GM19240 (cell line): ENCODE results near the gene PAQR4.
"Not testable (repeated sequence)": the region's sequence is repeated elsewhere in the genome, so short reads cannot be mapped to it uniquely, and the experiment has no call there.

ENCODE experiments used
- DNase-seq: peaks from one replicate; pipeline ENCODE4 v3.0.0; 2011; ENCODE audit warnings: low spot score; ENCODE audit not compliant: insufficient read length

PAQR4 gene

DNA sequence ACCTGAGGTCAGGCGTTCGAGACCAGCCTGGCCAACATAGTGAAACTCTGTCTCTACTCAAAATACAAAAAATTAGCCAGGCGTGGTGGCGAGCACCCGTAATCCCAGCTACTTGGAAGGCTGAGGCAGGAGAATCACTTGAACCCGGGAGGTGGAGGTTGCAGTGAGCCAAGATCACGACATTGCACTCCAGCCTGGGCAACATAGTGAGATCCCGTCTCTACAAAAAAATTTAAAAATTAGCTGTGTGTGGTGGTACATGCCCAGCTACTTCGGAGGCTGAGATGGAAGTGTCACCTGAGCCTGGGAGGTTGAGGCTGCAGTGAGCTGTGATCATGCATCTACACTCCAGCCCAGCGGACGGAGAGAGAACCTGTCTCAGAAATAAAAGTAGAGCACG lies 25.4 kb upstream of the PAQR4 start:
- not testable (repeated sequence) for DNase-seq

DNA sequence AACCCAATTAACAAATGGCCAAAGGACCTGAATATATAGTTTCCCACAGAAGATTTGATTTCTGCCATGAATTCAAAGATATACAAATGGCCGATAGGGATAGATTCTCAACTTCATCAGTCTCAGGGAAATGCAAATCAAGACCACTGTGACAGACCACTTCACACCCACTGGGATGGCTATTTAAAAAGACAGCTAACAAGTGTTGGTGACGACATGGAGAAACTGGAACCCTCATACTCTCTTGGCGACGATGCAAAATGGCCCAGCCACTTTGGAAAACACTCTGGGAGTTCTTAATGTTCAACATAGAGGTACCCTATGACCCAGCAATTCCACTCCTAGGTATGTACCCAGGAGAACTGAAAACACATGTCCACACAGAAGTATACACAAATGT lies 22.5 kb upstream of the PAQR4 start:
- no peak for DNase-seq

DNA sequence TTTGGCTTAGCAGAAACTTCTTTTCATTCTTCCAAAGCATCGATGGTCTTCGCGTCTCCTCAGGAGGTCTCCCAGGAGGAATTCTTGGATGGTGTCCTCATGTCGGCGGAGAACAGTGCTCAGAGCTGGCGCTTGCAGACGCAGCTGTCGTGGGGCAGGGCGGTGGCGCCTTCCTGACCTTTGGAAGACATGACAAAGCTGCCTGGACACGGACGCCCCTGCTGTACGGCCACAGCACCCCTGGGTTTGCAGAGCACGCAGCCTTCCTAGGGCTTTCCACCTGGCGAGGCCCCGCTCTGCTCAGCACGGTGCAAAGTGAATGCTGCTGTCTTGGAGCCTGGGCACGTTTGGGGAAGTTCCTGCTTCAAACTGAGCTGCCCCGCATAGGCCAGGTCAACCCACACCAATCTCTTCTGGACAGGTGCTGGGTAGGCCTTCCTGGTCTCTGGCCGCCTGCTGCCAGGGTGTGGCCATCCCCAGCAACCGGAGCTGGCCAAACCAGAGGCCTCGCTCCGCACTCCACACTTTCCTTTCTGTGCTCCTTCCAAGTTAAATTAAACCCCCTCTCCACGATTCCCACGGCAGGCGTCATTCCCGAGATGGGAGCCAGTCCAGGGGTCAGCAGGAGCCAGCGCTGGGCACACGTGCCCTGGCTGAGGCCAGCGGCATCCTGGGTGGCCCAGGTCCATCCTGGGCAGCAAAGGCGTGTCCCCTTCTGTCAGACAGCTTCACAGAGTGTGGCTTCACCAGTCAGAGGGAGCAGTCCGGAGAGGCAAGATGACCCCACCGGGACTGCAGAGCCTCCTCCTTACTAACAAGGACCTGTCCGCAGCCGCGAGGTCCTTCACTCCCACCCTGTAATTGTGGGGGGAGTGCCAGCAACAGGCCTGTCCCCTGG lies 20.1 kb upstream of the PAQR4 start:
- no peak for DNase-seq

DNA sequence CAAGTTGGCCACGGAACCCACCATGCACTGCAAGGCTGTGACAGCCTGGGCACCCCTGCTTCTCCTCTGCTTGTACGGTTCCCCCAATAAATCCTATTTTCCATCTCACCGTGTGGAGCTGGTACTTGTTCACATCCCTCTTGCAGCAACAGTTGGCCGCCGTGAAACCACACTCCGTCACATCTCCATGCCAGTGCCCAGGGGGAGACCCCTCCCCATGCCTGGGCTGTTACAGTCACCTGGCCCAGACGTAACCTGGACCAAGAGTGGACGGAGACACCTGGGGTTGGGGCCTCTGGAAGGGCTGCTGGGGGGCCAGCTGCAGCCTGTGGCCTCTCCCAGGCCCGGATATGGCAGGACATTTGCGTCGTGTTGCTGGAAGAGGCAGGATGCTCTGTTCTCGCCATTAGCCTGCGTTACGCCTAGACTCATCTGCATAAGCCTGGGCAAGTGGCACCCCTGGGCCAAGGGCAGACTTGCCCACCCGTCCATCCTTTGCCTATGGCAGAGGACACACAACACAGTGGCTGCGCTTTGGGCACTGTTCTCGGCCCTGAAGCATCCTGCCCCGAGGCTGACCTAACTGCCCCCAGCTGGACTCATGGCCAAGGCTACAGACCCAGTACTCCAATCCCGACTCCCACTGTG lies 19.3 kb upstream of the PAQR4 start:
- no peak for DNase-seq

DNA sequence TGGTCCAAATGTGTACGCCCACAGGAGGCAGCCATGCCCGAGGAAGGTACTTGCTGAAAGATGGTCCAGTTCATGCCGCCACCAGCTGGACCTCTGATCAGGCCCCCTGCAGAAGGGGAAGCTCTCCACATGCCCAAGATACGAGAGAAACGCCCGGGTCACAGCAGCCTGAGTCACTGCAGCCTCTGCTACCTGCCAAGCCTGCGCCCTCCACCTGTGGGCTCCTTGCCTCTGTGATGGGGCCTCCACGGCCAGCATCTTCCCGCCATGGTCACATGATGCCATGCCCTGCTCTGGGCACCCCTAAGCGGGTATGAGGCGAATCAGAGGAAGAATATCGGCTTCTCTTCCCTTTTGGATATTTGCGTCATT lies 18.8 kb upstream of the PAQR4 start:
- DNase-seq = no peak

DNA sequence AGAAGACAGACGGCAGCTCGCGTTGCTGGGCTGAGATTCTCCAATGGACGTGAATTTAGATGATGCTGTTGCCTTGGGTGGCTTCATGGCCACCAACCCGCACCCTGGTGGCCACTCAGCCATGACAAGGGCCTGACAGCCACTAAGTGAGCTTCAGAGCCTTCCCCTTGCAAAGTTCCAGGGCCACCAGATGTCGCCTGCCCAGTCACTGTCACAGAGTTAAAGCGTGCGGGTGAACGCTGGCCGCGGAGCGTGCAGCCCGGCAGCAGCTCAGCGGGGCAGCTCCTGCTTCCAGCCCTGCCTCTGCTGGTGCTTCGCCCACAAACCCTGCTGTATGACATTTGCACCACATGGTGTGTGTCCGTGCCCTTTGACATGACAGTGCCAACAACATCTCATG lies 18.4 kb upstream of the PAQR4 start:
- DNase-seq = no peak

DNA sequence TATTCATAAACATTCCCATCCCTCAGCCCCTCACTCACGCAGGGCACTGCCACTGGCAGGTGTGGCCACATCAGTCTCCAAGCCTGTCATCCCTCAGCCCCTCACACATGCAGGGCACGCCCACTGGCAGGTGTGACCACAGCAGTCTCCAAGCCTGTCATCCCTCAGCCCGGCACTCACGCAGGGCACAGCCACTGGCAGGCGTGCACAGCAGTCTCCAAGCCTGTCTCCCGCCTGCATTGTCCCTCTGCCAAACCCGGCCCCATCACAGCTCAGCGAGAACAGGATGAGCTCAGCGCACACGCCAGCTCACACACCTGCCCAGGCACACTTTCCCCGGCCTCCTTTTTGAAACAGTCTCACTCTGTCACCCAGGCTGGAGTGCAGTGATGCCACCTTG lies 16.5 kb upstream of the PAQR4 start:
- DNase-seq = no peak

DNA sequence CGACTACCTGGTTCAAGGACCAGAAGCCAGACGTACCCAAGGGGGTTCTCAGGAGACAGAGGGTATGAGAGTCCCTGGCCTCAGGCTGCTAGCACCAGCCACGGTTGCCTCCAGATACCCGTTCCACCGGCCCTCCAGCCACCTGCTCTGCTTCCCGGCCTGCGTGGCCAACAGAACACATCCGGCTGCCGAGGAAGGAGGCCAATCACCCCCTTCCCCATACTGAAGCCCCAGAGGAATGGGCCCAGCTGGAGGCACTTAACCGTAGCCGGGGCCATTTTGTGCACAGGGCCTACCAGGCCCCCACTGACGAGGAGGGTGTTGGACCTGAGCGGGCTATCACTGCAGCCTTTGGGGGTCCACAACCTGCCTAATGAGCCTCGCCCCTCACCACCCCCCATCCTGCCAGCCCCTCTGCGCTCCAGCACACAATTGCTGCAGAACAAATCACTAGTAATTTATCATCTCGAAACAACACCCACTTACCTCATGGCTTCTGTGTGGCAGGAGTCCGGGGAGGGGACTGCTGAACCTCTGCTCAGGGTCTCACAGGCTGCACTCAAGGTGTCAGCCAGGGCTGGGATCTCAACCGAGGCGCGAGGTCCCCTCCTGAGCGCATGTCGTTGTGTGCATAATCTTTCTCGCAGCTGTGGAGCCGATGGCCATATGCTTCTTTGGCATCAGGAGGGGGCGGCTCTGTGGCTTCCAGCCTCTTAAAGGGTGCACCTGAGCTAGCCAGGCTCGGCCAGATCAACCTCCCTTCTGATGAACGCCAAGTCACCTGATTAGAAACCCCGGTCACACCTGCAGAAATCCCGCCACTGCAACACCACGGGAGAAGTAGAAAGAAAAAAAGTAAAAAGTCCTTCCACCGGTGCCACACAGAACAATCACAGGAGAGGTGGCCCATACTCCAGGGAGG lies 15.2 kb upstream of the PAQR4 start:
- DNase-seq = no peak

DNA sequence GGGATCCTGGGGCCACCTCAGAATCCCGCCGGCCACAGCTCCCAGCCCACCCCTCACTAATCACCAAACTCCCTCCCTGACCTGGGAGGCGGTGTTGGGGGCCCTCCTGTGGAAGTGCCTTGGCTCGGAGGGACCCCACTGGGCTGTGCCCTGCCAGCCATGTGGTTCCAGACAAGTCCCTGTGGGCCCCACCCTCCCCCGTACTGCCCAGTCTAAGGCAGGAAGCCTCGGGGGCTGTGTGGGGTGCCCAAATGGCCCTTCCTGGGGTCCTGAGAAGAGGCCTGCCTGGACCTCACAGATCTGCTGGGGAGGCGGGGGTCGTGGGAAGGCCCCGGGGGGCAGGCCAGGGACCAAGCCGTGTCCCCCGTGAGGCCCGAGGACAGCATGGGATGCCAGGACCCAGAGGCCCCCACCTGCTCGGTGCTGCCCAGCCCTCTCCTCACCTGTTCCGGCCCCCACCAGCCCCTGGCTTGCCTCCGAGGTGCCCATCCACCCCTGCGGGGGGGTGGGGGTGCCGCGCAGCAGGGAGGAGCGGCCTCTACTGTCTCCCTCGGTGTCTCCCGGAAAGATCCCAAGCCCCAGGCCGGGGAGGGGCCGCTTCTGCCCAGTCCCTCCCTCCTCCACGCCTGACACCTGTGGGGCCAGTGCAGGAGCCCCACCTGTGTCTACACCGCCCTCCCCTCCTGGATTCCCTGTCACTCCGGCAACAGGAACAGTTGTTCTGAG lies 14.3 kb upstream of the PAQR4 start:
- DNase-seq = no peak

DNA sequence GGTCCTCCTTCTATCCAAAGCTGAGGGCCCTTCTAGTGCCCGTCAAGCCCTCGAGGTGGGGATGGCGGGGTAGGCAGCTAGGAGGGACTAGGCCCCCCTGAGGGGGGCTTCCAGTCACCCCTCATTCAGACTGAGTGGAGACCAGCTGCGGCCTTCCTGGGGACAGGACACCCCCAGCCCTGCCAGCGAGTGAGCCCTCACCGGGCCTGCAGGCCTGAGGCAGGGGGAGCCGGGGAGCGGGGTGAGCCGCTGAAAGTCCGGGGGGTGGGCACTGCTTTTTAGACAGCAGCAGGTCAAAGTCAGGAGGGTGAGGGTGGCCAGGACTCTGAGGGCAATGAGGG lies 13.7 kb upstream of the PAQR4 start:
- DNase-seq = no peak

DNA sequence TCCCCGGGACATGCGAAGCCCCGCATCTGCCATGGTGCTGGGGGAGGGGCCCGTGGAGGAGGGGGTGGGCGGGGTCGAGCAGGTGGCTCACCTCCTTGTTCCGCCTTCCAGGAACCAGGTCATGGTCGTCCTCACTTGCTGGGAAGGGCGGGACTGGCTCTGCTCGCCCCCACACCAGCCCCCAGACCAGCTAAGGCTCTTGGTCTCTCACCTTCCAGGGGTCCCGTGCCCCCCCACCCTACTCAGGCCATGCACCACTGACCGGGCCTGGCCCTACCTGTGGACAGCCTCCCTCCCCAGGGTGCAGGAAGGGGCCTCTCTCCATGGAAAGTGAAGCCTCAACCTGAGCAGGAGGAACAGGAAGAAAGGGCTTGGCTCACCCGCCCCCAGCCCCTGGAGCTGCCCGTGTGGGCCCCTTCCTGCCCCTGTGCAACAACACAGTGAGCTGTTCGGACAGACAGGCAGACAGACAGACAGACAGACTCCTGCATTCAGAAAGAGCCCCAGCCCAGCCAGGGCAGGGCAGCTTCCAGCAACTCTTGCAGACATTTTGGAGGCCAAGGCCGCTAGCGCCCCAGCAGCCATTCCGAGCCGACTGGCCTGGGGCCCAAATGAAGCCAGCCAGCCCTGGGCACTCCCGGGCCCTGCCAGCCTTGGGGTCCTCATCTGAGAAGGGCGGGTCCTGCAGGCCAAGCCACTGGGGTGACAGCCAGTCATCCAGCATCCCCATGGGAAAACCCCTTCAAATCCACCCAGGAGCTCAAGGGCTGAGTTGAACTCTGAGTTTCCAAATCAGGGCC lies 13.2 kb upstream of the PAQR4 start:
- DNase-seq = no peak

DNA sequence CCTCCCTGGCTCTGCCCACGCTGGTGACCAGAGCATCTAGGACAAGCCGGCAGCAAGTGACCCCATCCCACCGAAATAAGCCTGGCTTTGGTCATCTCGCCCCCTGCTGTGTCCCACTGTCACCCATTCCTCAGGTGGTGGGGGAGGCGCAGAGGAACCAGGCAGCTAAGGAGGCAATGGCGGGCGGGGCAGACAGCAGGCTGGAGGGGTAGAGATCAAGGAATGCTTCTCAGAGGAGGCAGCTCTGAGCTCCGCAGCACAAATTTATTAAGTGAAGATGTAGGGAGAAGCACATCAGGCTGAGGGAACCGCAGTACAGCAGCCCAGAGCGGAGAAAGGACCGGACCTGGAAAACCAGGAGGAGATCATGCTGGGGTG lies 12.6 kb upstream of the PAQR4 start:
- no peak for DNase-seq

DNA sequence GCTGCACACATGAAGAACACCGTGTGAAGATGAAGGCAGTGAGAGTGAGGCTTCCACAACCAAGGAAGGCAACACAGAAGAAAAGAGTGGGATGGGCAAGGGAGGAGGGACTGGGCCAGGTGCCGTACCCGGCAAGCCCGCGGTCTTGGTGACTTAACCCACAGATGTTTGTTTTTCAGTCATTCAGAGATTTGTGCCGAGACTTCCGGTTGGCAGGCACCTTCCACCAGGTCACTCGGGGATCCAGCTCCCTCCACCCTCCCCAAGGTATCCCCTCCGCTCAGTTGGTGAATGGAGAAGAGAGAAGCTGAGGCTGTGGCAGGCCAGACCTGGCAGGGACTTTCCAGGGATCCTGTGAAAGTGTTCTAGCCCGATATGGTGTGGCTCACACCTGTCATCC lies 9.9 kb upstream of the PAQR4 start:
- DNase-seq = no peak

DNA sequence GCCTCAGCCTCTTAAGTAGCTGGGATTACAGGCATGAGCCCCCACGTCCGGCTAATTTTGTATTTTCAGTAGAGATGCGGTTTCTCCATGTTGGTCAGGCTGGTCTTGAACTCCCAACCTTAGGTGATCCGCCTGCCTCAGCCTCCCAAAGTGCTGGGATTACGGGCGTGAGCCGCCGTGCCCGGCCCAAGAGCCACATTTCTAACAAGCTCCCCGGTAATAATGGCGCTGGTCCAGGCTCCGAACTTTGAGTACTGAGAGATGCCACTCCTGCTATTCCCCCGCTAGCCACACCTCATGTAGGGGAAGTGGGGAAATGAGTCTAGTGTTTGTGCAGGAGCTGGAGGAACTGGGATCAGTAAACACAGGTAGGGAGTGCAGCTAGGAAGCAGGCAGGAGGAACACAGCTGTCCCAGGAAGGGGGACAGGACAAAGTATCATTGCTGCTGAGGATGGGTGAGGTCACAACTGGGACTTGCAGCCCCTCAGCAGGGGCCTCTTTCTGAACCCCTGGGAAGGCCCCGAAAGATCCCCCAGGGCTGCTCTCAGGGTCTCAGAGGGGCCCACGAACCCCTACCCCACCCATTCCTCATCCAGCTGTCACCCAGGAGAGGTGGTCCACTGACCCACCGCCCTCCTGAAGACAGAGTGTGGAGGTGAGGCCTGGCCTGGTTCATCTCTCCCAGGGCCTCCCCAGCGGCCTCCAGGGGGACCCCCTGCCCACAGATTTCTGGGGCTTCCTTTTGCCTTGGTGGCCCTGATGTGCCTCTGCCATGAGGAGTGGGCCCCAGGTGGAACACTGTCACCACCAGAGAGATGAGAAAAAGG lies 8.8 kb upstream of the PAQR4 start:
- no peak for DNase-seq

DNA sequence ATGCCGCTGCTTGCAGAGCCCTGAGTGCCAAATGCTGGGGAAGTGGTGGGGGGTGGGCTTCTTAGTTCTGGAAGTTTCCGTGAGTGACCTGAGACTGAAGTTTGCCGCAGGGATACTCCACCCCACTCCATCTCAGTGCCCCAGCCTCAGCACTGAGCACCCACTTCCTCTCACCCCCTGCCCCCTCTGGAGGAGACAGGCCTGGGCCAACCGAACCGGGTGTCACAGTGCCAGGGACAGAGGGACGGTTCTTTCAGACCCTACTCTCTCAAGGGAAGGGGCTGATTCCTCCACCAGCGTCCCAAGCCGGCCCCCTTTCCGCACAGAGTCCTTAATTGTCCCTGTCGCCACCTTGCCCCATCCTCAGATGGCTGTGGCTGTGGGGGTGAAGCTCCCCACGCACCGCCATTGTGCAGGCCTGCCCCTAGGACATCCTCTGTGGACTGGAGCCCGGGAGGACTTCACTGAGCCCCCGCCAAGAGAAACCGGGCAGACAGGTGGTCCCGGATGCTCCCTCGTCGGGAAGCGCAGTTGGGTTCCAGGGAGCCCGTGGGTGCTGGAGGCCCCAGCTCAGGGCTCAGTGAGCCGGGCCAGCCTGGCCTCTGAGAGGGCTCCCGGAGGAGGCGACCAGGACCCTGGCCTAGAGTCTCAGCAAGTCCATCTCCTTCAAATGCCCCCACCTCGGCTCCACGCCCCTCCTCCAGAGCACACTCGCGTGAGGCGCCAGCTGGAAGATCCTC lies 6.6 kb upstream of the PAQR4 start:
- no peak for DNase-seq

DNA sequence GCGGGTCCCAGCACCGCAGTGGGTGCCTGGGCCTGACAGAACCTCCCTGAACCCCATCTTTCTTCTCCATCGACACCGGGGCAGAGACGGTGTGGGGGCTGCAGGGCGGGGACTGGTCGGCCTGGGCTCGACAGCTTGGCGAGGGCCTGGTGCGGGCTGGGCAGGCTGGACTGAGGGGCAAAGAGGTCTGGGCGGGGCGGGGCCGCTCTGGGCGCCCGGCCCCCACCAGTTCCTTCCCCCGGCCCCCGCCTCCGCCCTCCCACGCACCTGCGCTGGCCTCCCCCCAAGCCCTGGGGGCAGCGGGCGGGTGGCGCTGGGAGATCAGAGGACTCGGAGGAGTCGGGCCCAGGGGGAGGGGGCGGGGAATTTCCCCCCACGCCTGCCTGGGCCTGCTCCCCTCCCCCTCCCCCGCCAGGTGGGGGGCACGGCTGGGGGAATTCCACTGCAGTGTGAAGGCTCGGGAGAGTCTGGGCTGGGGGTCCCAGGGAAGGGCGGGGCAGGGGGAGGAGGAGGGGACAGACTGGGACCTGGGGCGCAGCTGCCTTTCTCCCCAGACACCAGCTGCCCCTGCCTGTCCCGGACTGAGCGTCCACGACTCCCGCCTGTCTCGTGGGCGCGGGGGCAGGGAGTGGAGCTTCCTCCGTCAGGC lies 6.0 kb upstream of the PAQR4 start:
- no peak for DNase-seq

DNA sequence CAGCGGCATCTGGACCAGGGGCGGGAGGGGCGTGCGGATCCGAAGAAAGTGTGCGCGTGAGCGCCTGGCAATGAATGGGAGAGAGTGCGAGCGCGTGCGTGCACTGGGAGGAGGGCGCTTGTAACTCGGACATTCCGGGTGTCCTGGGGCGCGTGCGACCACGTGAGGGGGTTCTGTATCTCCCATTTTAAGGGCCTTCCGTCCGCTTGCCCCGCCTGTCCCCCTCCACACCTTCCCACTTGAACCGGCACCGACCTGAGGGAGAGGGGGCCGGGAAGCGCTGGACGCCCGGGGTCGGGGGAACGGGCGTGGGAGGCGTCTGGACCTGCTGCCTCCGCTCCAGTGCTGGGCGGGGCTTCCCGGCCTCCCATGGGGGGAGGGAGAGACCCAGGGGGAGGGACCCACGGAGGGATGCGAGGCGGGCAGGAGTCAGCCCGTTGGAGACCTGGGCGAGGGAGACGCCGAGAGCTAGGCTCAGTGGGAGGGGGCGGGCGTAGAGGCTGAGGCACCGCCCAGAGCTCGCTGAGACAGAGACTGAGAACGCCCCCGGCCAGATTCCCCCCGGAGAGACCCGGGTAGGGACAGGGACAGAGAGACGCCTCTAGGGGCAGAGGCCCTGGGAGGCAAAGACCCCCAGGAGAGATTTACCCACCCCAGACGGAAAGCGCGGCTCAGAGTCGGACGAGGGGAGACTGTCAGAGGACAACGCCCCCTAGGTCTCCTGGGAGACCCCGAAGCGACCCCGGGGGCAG lies 5.2 kb upstream of the PAQR4 start, which contains the start of gene KREMEN2:
KREMEN2 (plus strand) TSS at position 553 of the 752 bp plus-strand sequence. CDS start 246 bp downstream, outside the sequence.
- DNase-seq = no peak
